ENCODE results near the gene PRKCE.

PRKCE gene

DNA sequence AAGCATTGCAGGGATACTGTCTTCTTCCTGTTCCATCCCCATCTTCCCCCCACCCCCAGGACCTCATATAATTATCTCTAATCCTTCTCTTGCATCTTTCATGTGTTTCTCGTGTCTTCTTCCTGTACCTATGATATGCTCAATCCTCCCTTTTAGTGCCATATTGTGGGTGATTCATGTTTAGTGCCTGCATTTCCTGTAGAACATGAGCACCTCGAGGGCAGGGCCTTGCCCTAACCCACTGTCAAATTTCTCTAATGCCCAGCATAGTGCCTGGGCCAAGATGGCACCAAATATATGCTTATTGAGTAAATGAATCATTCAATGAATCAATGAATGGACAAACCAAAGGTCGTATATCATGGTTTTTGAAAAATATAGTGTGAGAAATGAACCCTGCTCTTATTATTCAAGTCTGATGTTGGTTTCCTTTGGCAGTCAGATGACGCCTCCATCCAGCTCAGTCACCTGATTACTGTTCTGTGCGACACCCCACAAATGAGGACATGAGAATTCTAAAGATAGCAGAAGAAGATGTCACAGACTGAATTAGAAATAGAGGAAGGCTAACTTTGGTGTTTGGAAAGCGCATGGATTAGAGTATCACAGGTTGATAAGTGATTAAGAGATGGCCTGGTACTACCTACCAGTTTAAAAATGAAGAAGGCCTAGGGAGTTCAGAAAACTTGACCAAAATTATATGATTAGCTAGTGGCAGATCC is 278.4 kb downstream of the PRKCE start:
- no peak overlapping the region for H3K27ac Mint-ChIP-seq
- H3K4me1 Mint-ChIP-seq (ENCODE audit: low read depth) = no peaks in the 10 kb centered on the region
- peaks cover 2% of the 10 kb centered on the region for H3K36me3 Mint-ChIP-seq
- no peak overlapping the region for H3K4me3 Mint-ChIP-seq
- no peaks in the 10 kb centered on the region for H3K9me3 Mint-ChIP-seq (ENCODE audit: low read depth)
- no peaks in the 10 kb centered on the region for H3K27me3 Mint-ChIP-seq

DNA sequence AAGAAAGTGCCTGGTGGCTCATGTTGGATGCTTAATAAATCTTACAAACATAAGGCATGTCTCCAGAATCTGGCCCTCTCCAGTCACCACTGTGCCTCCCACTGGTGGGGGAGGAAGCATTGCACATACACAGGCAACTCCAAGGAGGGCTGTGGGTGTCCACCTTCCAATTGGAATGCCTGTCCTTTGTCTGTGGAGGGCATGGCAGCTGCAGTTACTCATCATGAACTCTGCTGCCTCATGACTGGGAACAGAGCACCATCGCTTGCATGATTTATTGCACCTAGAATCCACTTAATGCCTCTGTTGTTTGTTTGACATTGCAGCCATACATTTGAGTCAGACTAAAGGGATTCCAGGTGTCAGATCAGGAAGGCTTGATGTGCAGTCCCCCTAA is 278.9 kb downstream of the PRKCE start:
- peaks cover 2% of the 10 kb centered on the region for H3K36me3 Mint-ChIP-seq
- H3K27me3 Mint-ChIP-seq = no peaks in the 10 kb centered on the region
- no peaks in the 10 kb centered on the region for H3K4me1 Mint-ChIP-seq (ENCODE audit: low read depth)
- H3K27ac Mint-ChIP-seq = no peak overlapping the region
- no peak overlapping the region for H3K4me3 Mint-ChIP-seq
- H3K9me3 Mint-ChIP-seq (ENCODE audit: low read depth) = no peaks in the 10 kb centered on the region

DNA sequence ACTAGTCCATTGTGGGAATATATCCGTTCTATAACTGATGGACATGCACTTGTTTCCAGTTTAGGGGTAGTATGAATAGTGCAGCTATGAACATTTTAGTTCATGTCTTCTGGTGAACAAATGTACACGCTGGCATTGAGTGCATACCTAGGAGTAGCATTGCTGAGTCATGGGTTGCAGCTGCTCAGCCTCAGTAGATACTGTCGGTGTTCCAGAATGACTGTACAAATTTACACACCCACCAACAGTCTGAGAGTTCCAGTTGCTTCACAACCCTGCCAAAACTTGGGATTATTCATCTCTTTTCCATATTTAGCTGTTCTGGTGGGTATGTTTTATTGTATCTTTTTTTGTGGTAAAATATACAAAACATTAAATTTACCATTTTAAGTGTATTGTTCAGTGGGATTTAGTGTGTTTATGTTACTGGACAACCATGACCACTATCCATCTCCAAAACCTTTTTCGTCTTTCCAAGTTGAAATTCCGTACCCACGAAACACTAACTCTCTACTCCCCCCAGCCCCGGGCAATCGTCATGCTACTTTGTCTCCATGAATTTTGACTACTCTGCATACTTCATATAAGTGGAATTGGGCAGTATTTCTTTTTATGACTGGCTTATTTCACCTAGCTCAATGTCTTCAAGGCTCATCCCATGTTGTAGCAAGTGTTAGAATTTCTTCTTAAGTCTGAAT is 281.0 kb downstream of the PRKCE start:
- H3K36me3 Mint-ChIP-seq = peaks cover 2% of the 10 kb centered on the region
- H3K27ac Mint-ChIP-seq = no peak overlapping the region
- peaks cover 2% of the 10 kb centered on the region for H3K4me1 Mint-ChIP-seq (ENCODE audit: low read depth)
- H3K27me3 Mint-ChIP-seq = no peaks in the 10 kb centered on the region
- no peaks in the 10 kb centered on the region for H3K9me3 Mint-ChIP-seq (ENCODE audit: low read depth)
- no peak overlapping the region for H3K4me3 Mint-ChIP-seq

- H3K36me3 Mint-ChIP-seq = no peaks in the 10 kb centered on the region
- H3K4me1 Mint-ChIP-seq (ENCODE audit: low read depth) = peaks cover 2% of the 10 kb centered on the region
- no peak overlapping the region for H3K4me3 Mint-ChIP-seq
- H3K9me3 Mint-ChIP-seq (ENCODE audit: low read depth) = no peaks in the 10 kb centered on the region
- H3K27ac Mint-ChIP-seq = no peak overlapping the region
- no peaks in the 10 kb centered on the region for H3K27me3 Mint-ChIP-seq
Observed at GRCh38 chr2:45935791-45936622, 284.5 kb downstream of the PRKCE start.

DNA sequence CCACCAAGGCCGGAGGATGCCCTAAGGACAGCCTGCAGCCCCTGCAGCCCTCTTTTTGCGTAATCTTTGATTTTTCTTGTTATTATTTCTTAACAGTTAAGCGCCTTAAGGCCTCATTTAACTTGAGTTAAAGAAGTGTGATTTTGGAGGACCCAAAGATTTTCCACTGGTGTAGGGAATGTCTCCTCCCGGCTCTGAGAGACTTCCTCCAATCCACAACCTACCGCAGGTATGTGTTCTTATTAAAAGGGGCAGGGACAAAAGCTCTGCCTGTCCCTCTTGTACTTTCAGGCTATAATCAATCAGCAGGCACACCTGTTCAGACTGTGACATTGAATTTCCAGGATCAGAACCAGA is 285.1 kb downstream of the PRKCE start:
- H3K27ac Mint-ChIP-seq = no peak overlapping the region
- H3K4me1 Mint-ChIP-seq (ENCODE audit: low read depth) = peaks cover 2% of the 10 kb centered on the region
- no peaks in the 10 kb centered on the region for H3K36me3 Mint-ChIP-seq
- H3K27me3 Mint-ChIP-seq = no peaks in the 10 kb centered on the region
- no peak overlapping the region for H3K4me3 Mint-ChIP-seq
- no peaks in the 10 kb centered on the region for H3K9me3 Mint-ChIP-seq (ENCODE audit: low read depth)

- Mint-ChIP-seq H3K27me3 (no peaks in the 10 kb centered on the region), H3K9me3 (ENCODE audit: low read depth) (no peaks in the 10 kb centered on the region), H3K36me3 (no peaks in the 10 kb centered on the region), H3K4me1 (ENCODE audit: low read depth) (peaks cover 2% of the 10 kb centered on the region), H3K4me3 (no peak overlapping the region), H3K27ac (no peak overlapping the region)
Observed at GRCh38 chr2:45937990-45938389, 286.5 kb downstream of the PRKCE start.

- H3K27ac Mint-ChIP-seq = no peak overlapping the region
- peaks cover 2% of the 10 kb centered on the region for H3K4me1 Mint-ChIP-seq (ENCODE audit: low read depth)
- no peaks in the 10 kb centered on the region for H3K9me3 Mint-ChIP-seq (ENCODE audit: low read depth)
- H3K4me3 Mint-ChIP-seq = no peak overlapping the region
- H3K36me3 Mint-ChIP-seq = no peaks in the 10 kb centered on the region
- no peaks in the 10 kb centered on the region for H3K27me3 Mint-ChIP-seq
Observed at GRCh38 chr2:45938649-45939511, 287.4 kb downstream of the PRKCE start.

- Mint-ChIP-seq H3K4me1 (ENCODE audit: low read depth) (no peaks in the 10 kb centered on the region), H3K9me3 (ENCODE audit: low read depth) (no peaks in the 10 kb centered on the region), H3K27me3 (no peaks in the 10 kb centered on the region), H3K27ac (no peak overlapping the region), H3K36me3 (peaks cover 4% of the 10 kb centered on the region), H3K4me3 (no peak overlapping the region)
Observed at GRCh38 chr2:45941531-45942236, 290.2 kb downstream of the PRKCE start.

DNA sequence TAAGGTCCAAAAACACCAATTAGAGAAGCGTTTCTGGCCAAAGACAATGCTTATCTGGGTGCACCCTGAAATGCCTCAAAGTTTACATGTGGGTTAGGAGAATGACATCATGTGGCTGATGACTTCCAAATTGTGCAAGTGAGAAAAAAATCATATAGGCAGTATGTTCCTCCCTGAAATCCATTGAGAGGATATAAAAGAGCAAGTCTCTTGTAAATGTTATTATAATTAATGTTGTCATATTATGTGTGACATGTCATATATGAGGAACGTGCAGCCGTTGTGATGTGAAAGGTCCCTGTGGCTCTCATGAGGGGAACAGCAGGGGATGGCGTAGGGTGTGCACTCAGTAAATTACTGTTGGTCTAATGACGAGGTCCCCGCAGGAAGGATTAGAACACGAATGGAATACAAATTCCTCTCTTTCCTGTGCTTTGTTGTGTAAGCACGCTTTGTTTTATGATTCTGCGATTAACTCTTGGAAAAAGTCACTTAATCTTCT is 290.8 kb downstream of the PRKCE start:
- no peak overlapping the region for H3K4me3 Mint-ChIP-seq
- no peaks in the 10 kb centered on the region for H3K9me3 Mint-ChIP-seq (ENCODE audit: low read depth)
- H3K27ac Mint-ChIP-seq = no peak overlapping the region
- peaks cover 4% of the 10 kb centered on the region for H3K36me3 Mint-ChIP-seq
- H3K4me1 Mint-ChIP-seq (ENCODE audit: low read depth) = no peaks in the 10 kb centered on the region
- H3K27me3 Mint-ChIP-seq = no peaks in the 10 kb centered on the region

DNA sequence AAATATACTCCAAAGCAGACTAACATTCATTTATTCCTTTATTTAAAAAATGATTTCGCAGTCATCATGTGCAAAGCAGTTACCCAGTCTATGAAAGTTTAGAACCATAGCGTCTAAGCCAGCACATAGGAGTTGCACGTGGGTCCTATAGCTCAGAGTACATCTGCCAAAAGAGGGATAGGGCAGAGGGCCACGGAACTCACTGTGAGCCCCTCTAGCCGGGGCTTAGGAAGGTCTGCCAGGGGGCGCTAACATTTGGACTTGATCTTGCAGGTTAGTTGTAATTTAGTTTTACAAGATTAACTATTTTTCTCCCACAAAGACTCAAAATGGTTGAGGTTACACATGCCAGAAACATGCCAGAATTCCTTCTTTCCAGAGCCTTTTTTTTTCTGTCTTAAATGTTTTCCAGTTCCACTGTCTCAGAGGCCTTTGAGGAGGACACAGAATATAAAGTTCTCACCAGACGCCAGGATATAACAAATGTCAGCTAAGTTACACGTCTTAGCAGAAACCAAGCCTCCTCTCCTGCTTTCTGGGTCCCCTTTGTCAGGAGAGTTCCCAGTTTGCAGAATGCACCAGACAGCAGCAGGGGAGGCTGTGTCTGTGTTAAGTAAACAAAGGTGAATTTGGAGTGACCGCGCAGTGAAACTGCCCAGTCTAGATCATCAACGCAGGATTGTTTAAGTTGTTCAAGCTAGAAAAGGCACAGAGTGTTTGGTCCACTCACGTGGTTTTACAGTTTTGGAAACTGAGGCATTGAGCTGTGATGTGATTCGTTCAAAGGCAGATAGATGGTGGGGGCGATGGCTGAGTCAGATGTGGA is 292.0 kb downstream of the PRKCE start:
- H3K27me3 Mint-ChIP-seq = no peaks in the 10 kb centered on the region
- H3K4me3 Mint-ChIP-seq = no peak overlapping the region
- no peaks in the 10 kb centered on the region for H3K4me1 Mint-ChIP-seq (ENCODE audit: low read depth)
- H3K36me3 Mint-ChIP-seq = peaks cover 4% of the 10 kb centered on the region
- H3K27ac Mint-ChIP-seq = no peak overlapping the region
- H3K9me3 Mint-ChIP-seq (ENCODE audit: low read depth) = no peaks in the 10 kb centered on the region

- no peak overlapping the region for H3K4me3 Mint-ChIP-seq
- no peaks in the 10 kb centered on the region for H3K9me3 Mint-ChIP-seq (ENCODE audit: low read depth)
- no peaks in the 10 kb centered on the region for H3K27me3 Mint-ChIP-seq
Observed at GRCh38 chr2:45944074-45944473, 292.6 kb downstream of the PRKCE start.

GRCh38 chr2:45945302-45945717 is 293.8 kb downstream of the PRKCE start:
- Mint-ChIP-seq H3K9me3 (ENCODE audit: low read depth) (no peaks in the 10 kb centered on the region), H3K36me3 (peaks cover 4% of the 10 kb centered on the region), H3K4me3 (no peak overlapping the region), H3K27me3 (no peaks in the 10 kb centered on the region), H3K27ac (no peak overlapping the region), H3K4me1 (ENCODE audit: low read depth) (no peaks in the 10 kb centered on the region)

More at GRCh38 chr2:45944074-45944473, 292.6 kb downstream of the PRKCE start:
- H3K36me3 Mint-ChIP-seq = peaks cover 4% of the 10 kb centered on the region
- no peaks in the 10 kb centered on the region for H3K4me1 Mint-ChIP-seq (ENCODE audit: low read depth)
- no peak overlapping the region for H3K27ac Mint-ChIP-seq

DNA sequence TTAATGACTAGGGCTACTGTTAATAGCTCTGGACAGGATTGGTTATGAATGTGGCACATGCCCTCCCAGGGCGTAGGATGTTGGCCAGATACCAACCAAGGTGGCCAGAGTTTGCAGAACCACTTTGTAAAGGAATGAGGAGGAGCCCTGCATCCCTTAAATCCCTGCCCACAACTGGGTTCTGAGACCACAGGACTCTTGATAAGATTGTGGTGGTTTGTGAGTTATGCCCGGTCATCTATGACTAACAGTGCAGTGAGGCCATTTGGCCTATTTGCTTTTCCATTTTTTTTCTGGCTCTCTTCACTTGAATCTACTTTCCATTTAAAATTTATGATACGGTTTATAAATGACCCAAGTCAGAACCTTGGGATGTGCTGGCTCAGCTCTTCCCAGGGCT is 294.5 kb downstream of the PRKCE start:
- Mint-ChIP-seq H3K9me3 (ENCODE audit: low read depth) (no peaks in the 10 kb centered on the region), H3K36me3 (peaks cover 4% of the 10 kb centered on the region), H3K4me1 (ENCODE audit: low read depth) (no peaks in the 10 kb centered on the region), H3K27ac (no peak overlapping the region), H3K4me3 (no peak overlapping the region), H3K27me3 (no peaks in the 10 kb centered on the region)

All from activated naive CD8-positive, alpha-beta T cell (primary cell).